Parathyroid adenoma (tissue), 2 donors: Measurements from ENCODE around the gene ZNF79.
A peak's percentile ranks its signal among the peaks of the same experiment; 100 is the strongest.
"Not testable (repeated sequence)": the region's sequence is repeated elsewhere in the genome, so short reads cannot be mapped to it uniquely, and the experiment has no call there.

Source experiments
- H2AFZ ChIP-seq: fragments of 300-600 bp; sonication (generic); one replicate; pipeline ENCODE4 v1.7.0; 2017; ENCODE audit warnings: antibody characterized with exemption, mild to moderate bottlenecking
- H3K27ac ChIP-seq: fragments of 300-600 bp; sonication (generic); one replicate; pipeline ENCODE4 v1.7.0; 2017
- H3K27me3 ChIP-seq: fragments of 300-600 bp; sonication (generic); one replicate; pipeline ENCODE4 v1.7.0; 2017; ENCODE audit warnings: low read length; ENCODE audit not compliant: control insufficient read depth, insufficient read depth
- H3K36me3 ChIP-seq: fragments of 300-600 bp; sonication (generic); one replicate; pipeline ENCODE4 v1.7.0; 2017; ENCODE audit warnings: low read length; ENCODE audit not compliant: control insufficient read depth, insufficient read depth
- H3K4me1 ChIP-seq: fragments of 300-600 bp; sonication (generic); one replicate; pipeline ENCODE4 v1.7.0; 2017; ENCODE audit warnings: control low read depth
- H3K4me2 ChIP-seq: fragments of 300-600 bp; sonication (generic); one replicate; pipeline ENCODE4 v1.7.0; 2017; ENCODE audit warnings: low read length
- H3K4me3 ChIP-seq: fragments of 300-600 bp; sonication (generic); one replicate; pipeline ENCODE4 v1.7.0; 2017; ENCODE audit warnings: low read depth, low read length
- H3K79me2 ChIP-seq: fragments of 300-600 bp; sonication (generic); one replicate; pipeline ENCODE4 v1.7.0; 2017; ENCODE audit warnings: control low read depth
- H3K9ac ChIP-seq: fragments of 300-600 bp; sonication (generic); one replicate; pipeline ENCODE4 v1.7.0; 2017; ENCODE audit warnings: mild to moderate bottlenecking
- H3K9me3 ChIP-seq: fragments of 300-600 bp; sonication (generic); one replicate; pipeline ENCODE4 v1.7.0; 2017; ENCODE audit warnings: low read length; ENCODE audit not compliant: control insufficient read depth
- CTCF ChIP-seq: fragments of 300-600 bp; sonication (generic); IDR thresholded peaks from one replicate; pipeline ENCODE4 v1.7.0; 2017; ENCODE audit warnings: antibody characterized with exemption, mild to moderate bottlenecking
- donor health status: primary hyperparathyroidism.

ZNF79 gene

DNA sequence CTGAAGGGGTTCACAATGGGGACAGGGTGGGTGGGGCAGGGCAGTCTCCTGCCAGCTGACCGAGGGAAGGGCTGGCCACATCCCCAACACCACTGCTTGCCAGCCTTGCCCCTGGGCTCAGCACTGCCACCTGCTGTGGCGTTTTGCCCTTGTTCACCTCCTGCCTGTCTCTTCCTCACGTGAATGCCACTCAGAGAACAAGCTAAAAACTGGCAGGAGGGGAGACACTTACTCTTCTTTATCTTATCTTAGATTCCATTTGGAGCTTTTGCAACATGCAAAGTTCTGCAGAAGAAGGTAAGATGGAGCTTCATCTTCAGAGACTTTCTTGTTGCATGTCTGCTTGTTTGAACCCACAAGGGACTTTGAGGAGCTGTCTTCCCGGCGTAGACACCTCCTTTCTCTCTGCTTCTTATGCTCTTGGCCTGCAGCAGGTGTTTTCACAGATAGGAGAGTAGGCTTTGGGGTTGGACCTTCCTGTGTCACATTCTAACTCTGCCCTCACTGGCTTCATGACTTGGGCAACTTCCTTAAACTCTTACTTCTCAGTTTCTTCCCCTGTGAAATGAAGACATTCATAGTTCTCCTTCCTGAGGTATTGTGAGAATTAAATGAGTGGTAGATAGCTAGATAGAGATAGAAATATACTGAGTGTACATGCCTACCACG is 31.3 kb downstream of the ZNF79 start:
- no peak overlapping the region for H3K9ac ChIP-seq
- no peak overlapping the region for H3K27ac ChIP-seq
- H3K9me3 ChIP-seq, result no peaks in the 10 kb centered on the region
- H3K79me2 ChIP-seq, result no peaks in the 10 kb centered on the region
- no peaks in the 10 kb centered on the region for H3K36me3 ChIP-seq
- no peak overlapping the region for H3K4me2 ChIP-seq
- peak; percentile 9 for TF ChIP-seq CTCF
- no peaks in the 10 kb centered on the region for H3K4me1 ChIP-seq
- H3K4me3 ChIP-seq, result no peak overlapping the region
- H2AFZ ChIP-seq, result no peak overlapping the region
- no peaks in the 10 kb centered on the region for H3K27me3 ChIP-seq

DNA sequence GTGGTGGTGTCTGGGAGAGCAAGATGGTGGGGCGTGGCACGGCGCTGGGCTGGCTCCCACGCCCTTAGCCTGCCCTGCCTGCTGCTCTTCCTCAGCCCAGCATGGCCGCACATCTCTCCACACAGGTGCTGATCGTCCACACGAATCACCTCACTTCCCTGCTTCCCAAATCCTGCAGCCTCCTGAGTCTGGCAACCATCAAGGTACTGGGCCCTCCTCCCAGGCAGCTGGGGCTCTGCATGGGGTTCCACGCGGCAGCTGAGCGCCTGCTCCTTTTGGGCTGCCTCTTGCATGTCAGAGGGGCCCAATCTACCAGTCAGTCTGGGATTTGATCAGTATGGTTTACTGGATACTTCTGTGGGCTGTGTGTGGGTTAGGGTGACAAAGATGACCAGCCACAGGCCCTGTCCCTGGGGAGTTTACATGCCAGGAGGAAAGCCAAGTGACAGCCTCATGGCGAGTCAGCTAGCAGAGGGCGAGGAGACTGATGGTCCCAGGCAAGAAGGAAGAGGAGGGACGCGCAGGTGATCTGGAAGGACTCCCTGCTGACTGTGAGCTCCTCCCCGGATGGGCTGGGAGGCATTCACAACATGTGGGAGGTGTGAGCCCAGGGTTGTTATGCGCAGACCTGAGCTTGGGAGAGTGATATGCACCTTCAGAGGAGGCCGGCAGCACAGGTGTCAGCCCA is 33.2 kb downstream of the ZNF79 start:
- Histone ChIP-seq H3K4me1 (no peaks in the 10 kb centered on the region), H3K9ac (no peak overlapping the region), H3K4me2 (no peak overlapping the region), H3K27me3 (no peaks in the 10 kb centered on the region), H3K4me3 (no peak overlapping the region), H3K79me2 (no peaks in the 10 kb centered on the region), H2AFZ (no peak overlapping the region), H3K36me3 (no peaks in the 10 kb centered on the region), H3K9me3 (no peaks in the 10 kb centered on the region), H3K27ac (no peak overlapping the region)
- no peak for TF ChIP-seq CTCF

GRCh38 chr9:127458921-127459320 is 34.7 kb downstream of the ZNF79 start:
- Histone ChIP-seq H2AFZ (no peak overlapping the region), H3K9ac (no peak overlapping the region), H3K9me3 (no peaks in the 10 kb centered on the region), H3K27ac (no peak overlapping the region), H3K4me1 (no peaks in the 10 kb centered on the region), H3K79me2 (no peaks in the 10 kb centered on the region), H3K4me3 (no peak overlapping the region), H3K27me3 (no peaks in the 10 kb centered on the region), H3K36me3 (no peaks in the 10 kb centered on the region), H3K4me2 (no peak overlapping the region)
- TF ChIP-seq CTCF, result no peak

DNA sequence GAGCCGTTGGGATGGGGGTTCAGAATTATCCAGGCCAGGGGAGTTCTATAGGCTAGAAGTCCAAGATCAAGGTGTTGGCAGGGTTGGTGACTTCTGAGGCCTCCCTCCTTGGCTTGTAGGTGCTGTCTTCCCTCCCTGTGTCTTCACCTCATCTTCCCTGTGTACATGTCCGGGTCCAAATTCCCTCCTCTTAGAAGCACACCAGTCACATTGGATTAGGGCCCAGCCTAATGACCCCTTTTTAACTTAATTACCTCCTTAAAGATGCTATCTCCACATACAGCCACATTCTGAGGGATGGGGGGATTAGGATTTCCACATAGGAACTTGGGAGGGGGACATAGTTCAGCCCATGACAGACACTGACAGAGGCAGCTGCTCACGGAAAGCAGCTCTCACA is 39.2 kb downstream of the ZNF79 start:
- Histone ChIP-seq H2AFZ (no peak overlapping the region), H3K9me3 (no peaks in the 10 kb centered on the region), H3K36me3 (no peaks in the 10 kb centered on the region), H3K4me2 (no peak overlapping the region), H3K4me3 (no peak overlapping the region), H3K79me2 (no peaks in the 10 kb centered on the region), H3K4me1 (no peaks in the 10 kb centered on the region), H3K9ac (no peak overlapping the region), H3K27me3 (no peaks in the 10 kb centered on the region), H3K27ac (no peak overlapping the region)
- no peak for TF ChIP-seq CTCF

GRCh38 chr9:127463911-127464310 is 39.7 kb downstream of the ZNF79 start:
- H3K9me3 ChIP-seq, result no peaks in the 10 kb centered on the region
- no peak overlapping the region for H3K27ac ChIP-seq
- no peaks in the 10 kb centered on the region for H3K4me1 ChIP-seq
- H3K79me2 ChIP-seq, result no peaks in the 10 kb centered on the region
- no peak overlapping the region for H3K4me3 ChIP-seq
- H3K36me3 ChIP-seq, result no peaks in the 10 kb centered on the region
- H2AFZ ChIP-seq, result no peak overlapping the region
- no peaks in the 10 kb centered on the region for H3K27me3 ChIP-seq
- no peak overlapping the region for H3K4me2 ChIP-seq
- no peak for TF ChIP-seq CTCF
- no peak overlapping the region for H3K9ac ChIP-seq

DNA sequence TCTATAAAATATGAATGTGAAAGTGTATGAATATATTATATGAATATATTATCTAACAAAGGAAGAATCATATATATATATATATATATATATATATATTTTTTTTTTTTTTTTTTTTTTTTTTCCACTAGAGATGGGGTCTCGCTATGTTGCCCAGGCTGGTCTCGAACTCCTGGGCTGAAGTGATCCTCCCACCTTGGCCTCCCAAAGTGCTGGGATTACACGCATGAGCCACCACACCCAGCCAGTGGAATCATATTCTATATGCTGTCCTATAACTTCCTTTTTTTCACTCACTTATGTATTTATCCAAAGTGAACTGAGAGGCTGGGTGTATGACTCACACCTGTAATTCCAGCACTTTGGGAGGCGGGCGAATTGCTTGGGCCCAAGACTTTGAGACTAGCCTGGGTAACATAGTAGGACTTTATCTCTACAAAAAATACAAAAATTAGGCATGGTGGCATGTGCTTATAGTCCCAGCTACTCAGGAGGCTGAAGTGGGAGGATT is 42.3 kb downstream of the ZNF79 start:
- not testable (repeated sequence) for H3K4me3 ChIP-seq, H3K4me1 ChIP-seq, H3K9me3 ChIP-seq, H3K27ac ChIP-seq, H3K9ac ChIP-seq, H2AFZ ChIP-seq, H3K27me3 ChIP-seq, H3K4me2 ChIP-seq, H3K79me2 ChIP-seq, H3K36me3 ChIP-seq
